A673 (cell line): Measurements from ENCODE around the gene MEG3.

Experiments used
- EZH2 ChIP-seq: fragments of 200-600 bp; sonication (generic); IDR thresholded peaks from 2 replicates; pipeline ENCODE4 v1.6.1; 2017; ENCODE audit warnings: borderline replicate concordance, low read depth, mild to moderate bottlenecking, mixed read lengths, antibody characterized with exemption, low read length; ENCODE audit not compliant: poor library complexity, severe bottlenecking
- TF ChIP-seq, protein P1 (sequence below): fragments of 300-800, 200-600 bp; sonication (generic); conservative IDR thresholded peaks from 2 replicates; pipeline ENCODE4 v1.5.1; 2017; ENCODE audit warnings: low read depth, mild to moderate bottlenecking, antibody characterized with exemption, low read length, moderate library complexity, mixed read lengths

DNA sequence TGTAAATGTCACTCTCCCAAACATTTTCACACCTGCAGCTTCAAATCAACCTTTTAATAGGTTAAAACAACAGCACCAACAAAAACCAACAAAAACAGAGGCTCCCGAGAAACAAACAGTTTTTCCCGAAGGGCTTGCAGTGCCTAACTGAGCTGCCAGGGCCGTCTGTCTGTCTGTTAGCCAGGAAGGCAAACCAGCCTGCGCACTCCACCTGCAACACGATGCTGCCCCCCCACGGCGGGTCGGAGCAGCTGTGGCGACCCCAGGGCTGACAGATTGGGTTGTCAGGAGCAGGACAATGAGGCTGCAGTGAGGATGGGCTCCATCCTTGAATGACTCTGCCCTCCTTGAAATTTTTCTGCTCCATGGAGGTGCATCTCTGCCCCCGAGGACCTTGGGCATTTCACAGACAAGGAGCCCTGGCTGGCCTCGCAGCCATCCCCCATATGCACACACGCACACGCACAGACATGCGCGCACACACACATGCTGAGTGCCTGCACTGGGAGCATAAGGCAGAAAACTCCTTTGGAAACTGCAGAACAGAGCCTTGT, 75.0 kb downstream of the MEG3 start:
- TF ChIP-seq, protein P1, sequence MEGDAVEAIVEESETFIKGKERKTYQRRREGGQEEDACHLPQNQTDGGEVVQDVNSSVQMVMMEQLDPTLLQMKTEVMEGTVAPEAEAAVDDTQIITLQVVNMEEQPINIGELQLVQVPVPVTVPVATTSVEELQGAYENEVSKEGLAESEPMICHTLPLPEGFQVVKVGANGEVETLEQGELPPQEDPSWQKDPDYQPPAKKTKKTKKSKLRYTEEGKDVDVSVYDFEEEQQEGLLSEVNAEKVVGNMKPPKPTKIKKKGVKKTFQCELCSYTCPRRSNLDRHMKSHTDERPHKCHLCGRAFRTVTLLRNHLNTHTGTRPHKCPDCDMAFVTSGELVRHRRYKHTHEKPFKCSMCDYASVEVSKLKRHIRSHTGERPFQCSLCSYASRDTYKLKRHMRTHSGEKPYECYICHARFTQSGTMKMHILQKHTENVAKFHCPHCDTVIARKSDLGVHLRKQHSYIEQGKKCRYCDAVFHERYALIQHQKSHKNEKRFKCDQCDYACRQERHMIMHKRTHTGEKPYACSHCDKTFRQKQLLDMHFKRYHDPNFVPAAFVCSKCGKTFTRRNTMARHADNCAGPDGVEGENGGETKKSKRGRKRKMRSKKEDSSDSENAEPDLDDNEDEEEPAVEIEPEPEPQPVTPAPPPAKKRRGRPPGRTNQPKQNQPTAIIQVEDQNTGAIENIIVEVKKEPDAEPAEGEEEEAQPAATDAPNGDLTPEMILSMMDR = peak; percentile 56
- TF ChIP-seq EZH2 = no peak
